Lower leg skin (tissue), 3 donors: ENCODE results near the gene PTCD2.

ENCODE experiments used
- CTCF ChIP-seq, 3 donors: fragments of 450-650 bp; IDR thresholded peaks; one replicate each; pipeline ENCODE4 v1.5.1; 2016; ENCODE audit warnings: antibody characterized with exemption in 3 of 3, mild to moderate bottlenecking in 3 of 3, moderate library complexity in 2 of 3
- POLR2A ChIP-seq, 2 donors: fragments of 450-650 bp; IDR thresholded peaks; one replicate each; pipeline ENCODE4 v1.6.1; 2016 to 2017; ENCODE audit warnings: antibody characterized with exemption in 2 of 2, mild to moderate bottlenecking in 1 of 2, moderate library complexity in 1 of 2

- TF ChIP-seq CTCF (IDR thresholded peaks at IDR 0.05) (no peak), POLR2A (IDR thresholded peaks at IDR 0.05) (no peak)
Observed at GRCh38 chr5:72412283-72413055, 92.3 kb downstream of the PTCD2 start.
